Upper lobe of left lung (tissue), 4 donors: ENCODE results near the gene TAF15.

Source experiments
- EP300 ChIP-seq, 4 donors: sonication (generic); formaldehyde crosslinking; IDR thresholded peaks; one replicate each; pipeline ENCODE4 v1.5.1; 2017; ENCODE audit warnings: antibody characterized with exemption in 4 of 4, control low read depth in 2 of 4
- POLR2A ChIP-seq, 4 donors: fragments of 450-650 bp; IDR thresholded peaks; one replicate each; pipeline ENCODE4 v1.5.1; 2016 to 2017; ENCODE audit warnings: antibody characterized with exemption in 4 of 4, mild to moderate bottlenecking in 2 of 4
- POLR2AphosphoS5 ChIP-seq, 2 donors: sonication (generic); formaldehyde crosslinking; IDR thresholded peaks; one replicate each; pipeline ENCODE4 v1.5.1; 2017; ENCODE audit warnings: antibody characterized with exemption in 2 of 2
- TF ChIP-seq, protein P1 (sequence below), 6 experiments: fragments of 450-650 bp in 4 of 6; fragments of 200-600 bp in 2 of 6; sonication (generic) in 2 of 6; IDR thresholded peaks; one replicate each; pipeline ENCODE4 v1.5.1; 2016 to 2019; ENCODE audit warnings: antibody characterized with exemption in 6 of 6

GRCh38 chr17:35878361-35878760 lies 69.1 kb downstream of the TAF15 start:
- TF ChIP-seq, protein P1, sequence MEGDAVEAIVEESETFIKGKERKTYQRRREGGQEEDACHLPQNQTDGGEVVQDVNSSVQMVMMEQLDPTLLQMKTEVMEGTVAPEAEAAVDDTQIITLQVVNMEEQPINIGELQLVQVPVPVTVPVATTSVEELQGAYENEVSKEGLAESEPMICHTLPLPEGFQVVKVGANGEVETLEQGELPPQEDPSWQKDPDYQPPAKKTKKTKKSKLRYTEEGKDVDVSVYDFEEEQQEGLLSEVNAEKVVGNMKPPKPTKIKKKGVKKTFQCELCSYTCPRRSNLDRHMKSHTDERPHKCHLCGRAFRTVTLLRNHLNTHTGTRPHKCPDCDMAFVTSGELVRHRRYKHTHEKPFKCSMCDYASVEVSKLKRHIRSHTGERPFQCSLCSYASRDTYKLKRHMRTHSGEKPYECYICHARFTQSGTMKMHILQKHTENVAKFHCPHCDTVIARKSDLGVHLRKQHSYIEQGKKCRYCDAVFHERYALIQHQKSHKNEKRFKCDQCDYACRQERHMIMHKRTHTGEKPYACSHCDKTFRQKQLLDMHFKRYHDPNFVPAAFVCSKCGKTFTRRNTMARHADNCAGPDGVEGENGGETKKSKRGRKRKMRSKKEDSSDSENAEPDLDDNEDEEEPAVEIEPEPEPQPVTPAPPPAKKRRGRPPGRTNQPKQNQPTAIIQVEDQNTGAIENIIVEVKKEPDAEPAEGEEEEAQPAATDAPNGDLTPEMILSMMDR (IDR thresholded peaks at IDR 0.05): no peak
- no peak for TF ChIP-seq POLR2A (IDR thresholded peaks at IDR 0.05)
- no peak for TF ChIP-seq EP300 (IDR thresholded peaks at IDR 0.05)
- TF ChIP-seq POLR2AphosphoS5 (IDR thresholded peaks at IDR 0.05): no peak
